Type B pancreatic cell (in vitro differentiated cells): ENCODE results near the gene WBP2NL. TPM values are rescaled to one million over a fixed set of nuclear protein-coding genes. Genes with fewer than 3 reads are reported as not detected.

ENCODE experiments used
- DNase-seq: peaks from one replicate; pipeline ENCODE4 v3.0.0; 2021; ENCODE audit warnings: mixed read lengths; ENCODE audit not compliant: unreplicated experiment; ENCODE audit errors: extremely low spot score
- H3K27ac Mint-ChIP-seq: 2 replicates; pipeline ENCODE4 v1.8.0; 2021; ENCODE audit warnings: mild to moderate bottlenecking, mixed read lengths
- H3K27me3 Mint-ChIP-seq: 2 replicates; pipeline ENCODE4 v1.8.0; 2021; ENCODE audit warnings: mixed read lengths
- H3K36me3 Mint-ChIP-seq: 2 replicates; pipeline ENCODE4 v1.8.0; 2021; ENCODE audit warnings: mixed read lengths
- H3K4me1 Mint-ChIP-seq: one replicate; pipeline ENCODE4 v1.8.0; 2021; ENCODE audit warnings: mixed read lengths; ENCODE audit not compliant: unreplicated experiment
- H3K4me3 Mint-ChIP-seq: 2 replicates; pipeline ENCODE4 v1.8.0; 2021; ENCODE audit warnings: mild to moderate bottlenecking, mixed read lengths
- H3K9me3 Mint-ChIP-seq: 2 replicates; pipeline ENCODE4 v1.8.0; 2021; ENCODE audit warnings: mixed read lengths
- CTCF ChIP-seq: fragments of 200-600 bp; sonication (generic); conservative IDR thresholded peaks from 2 replicates; pipeline ENCODE4 v1.5.0; 2021; ENCODE audit warnings: antibody characterized with exemption, mild to moderate bottlenecking
- total RNA-seq: library from RNA; stranded (reverse); gene quantifications from 2 replicates; pipeline ENCODE4 v1.2.1, GENCODE V29; 2021; ENCODE audit warnings: low replicate concordance

The WBP2NL gene
- total RNA-seq, 1 donor from 2014 or later: not detected

- H3K4me3 Mint-ChIP-seq: no peak overlapping the region
- H3K27me3 Mint-ChIP-seq: peaks cover 11% of the 10 kb centered on the region
- TF ChIP-seq CTCF: no peak
Observed at GRCh38 chr22:42039271-42039670, 40.7 kb downstream of the WBP2NL start.

GRCh38 chr22:42041784-42042183 is 43.2 kb downstream of the WBP2NL start:
- peaks cover 5% of the 10 kb centered on the region for H3K27me3 Mint-ChIP-seq
- no peaks in the 10 kb centered on the region for H3K4me1 Mint-ChIP-seq
- no peak for DNase-seq
- H3K36me3 Mint-ChIP-seq: no peaks in the 10 kb centered on the region
- no peak overlapping the region for H3K27ac Mint-ChIP-seq
- TF ChIP-seq CTCF: no peak
- no peak overlapping the region for H3K4me3 Mint-ChIP-seq
- H3K9me3 Mint-ChIP-seq: peaks cover 10% of the 10 kb centered on the region

More at GRCh38 chr22:42039271-42039670, 40.7 kb downstream of the WBP2NL start:
- H3K4me1 Mint-ChIP-seq: no peaks in the 10 kb centered on the region
- no peaks in the 10 kb centered on the region for H3K36me3 Mint-ChIP-seq
- no peak for DNase-seq
- no peak overlapping the region for H3K27ac Mint-ChIP-seq
- H3K9me3 Mint-ChIP-seq: peaks cover 14% of the 10 kb centered on the region

GRCh38 chr22:42050641-42051180 is 52.1 kb downstream of the WBP2NL start:
- no peak overlapping the region for H3K27ac Mint-ChIP-seq

GRCh38 chr22:42052765-42053164 is 54.2 kb downstream of the WBP2NL start:
- Mint-ChIP-seq H3K27ac (no peak overlapping the region), H3K36me3 (peaks cover 7% of the 10 kb centered on the region), H3K4me3 (no peak overlapping the region), H3K9me3 (peaks cover 8% of the 10 kb centered on the region), H3K27me3 (no peaks in the 10 kb centered on the region), H3K4me1 (no peaks in the 10 kb centered on the region)
- no peak for TF ChIP-seq CTCF
- DNase-seq: no peak

More at GRCh38 chr22:42050641-42051180, 52.1 kb downstream of the WBP2NL start:
- no peak for TF ChIP-seq CTCF
- Mint-ChIP-seq H3K4me1 (no peaks in the 10 kb centered on the region), H3K36me3 (no peaks in the 10 kb centered on the region), H3K4me3 (no peak overlapping the region), H3K9me3 (no peaks in the 10 kb centered on the region), H3K27me3 (no peaks in the 10 kb centered on the region)
- no peak for DNase-seq

- no peak for TF ChIP-seq CTCF
- Mint-ChIP-seq H3K36me3 (peaks cover 24% of the 10 kb centered on the region), H3K9me3 (peaks cover 14% of the 10 kb centered on the region), H3K4me3 (no peak overlapping the region), H3K27ac (no peak overlapping the region), H3K4me1 (no peaks in the 10 kb centered on the region), H3K27me3 (no peaks in the 10 kb centered on the region)
- DNase-seq: no peak
Observed at GRCh38 chr22:42056757-42057511, 58.3 kb downstream of the WBP2NL start.
